ENCODE data around the gene CGREF1.

- no peak for TF ChIP-seq YY1 (IDR thresholded peaks at IDR 0.05; ENCODE audit: insufficient read depth, insufficient read length)
- TF ChIP-seq ZNF274 (IDR thresholded peaks at IDR 0.05; ENCODE audit: low read depth, low read length) = no peak
- no peak for TF ChIP-seq SUZ12 (IDR thresholded peaks at IDR 0.05; ENCODE audit: extremely low read depth, insufficient read depth, insufficient read length)
Observed at GRCh38 chr2:27108221-27108620, 10.7 kb downstream of the CGREF1 start.
